Large intestine (tissue), 3 donors: ENCODE measurements around the gene RASA3. TPM values are rescaled to one million over a fixed set of nuclear protein-coding genes. Genes with fewer than 3 reads are reported as not detected.

Source experiments
- DNase-seq, 2 donors: peaks; one replicate each; pipeline versions ENCODE4 v3.0.0 to v3.0.0-alpha.2; 2013
- H3K27ac ChIP-seq: one replicate; pipeline ENCODE4 v1.5.1; 2013; ENCODE audit warnings: low read length
- H3K27me3 ChIP-seq: 2 replicates; pipeline ENCODE4 v1.6.1; 2013; ENCODE audit warnings: low read length; ENCODE audit not compliant: control insufficient read depth, insufficient read depth
- H3K36me3 ChIP-seq: 2 replicates; pipeline ENCODE4 v1.6.1; 2013; ENCODE audit warnings: low read length; ENCODE audit not compliant: control insufficient read depth, insufficient read depth
- H3K4me1 ChIP-seq: one replicate; pipeline ENCODE4 v1.6.1; 2013; ENCODE audit warnings: low read length; ENCODE audit not compliant: control insufficient read depth, insufficient read depth
- H3K4me3 ChIP-seq: one replicate; pipeline ENCODE4 v1.5.1; 2013; ENCODE audit warnings: low read length
- H3K9me3 ChIP-seq: one replicate; pipeline ENCODE4 v1.6.1; 2013; ENCODE audit warnings: mild to moderate bottlenecking, low read depth, low read length, moderate library complexity; ENCODE audit not compliant: control insufficient read depth
- WGBS: methylation state at CpG from one replicate; pipeline ENCODE4 v1.1.5; 2013; ENCODE audit warnings: low lambda C conversion rate; ENCODE audit not compliant: insufficient coverage; 5-methylcytosine and 5-hydroxymethylcytosine counted together
- polyA plus RNA-seq: library from polyadenylated mRNA; unstranded; fragments of 120-200 nt; gene quantifications from one replicate; pipeline ENCODE4 v1.2.1, GENCODE V29; 2013

RASA3 gene
- polyA plus RNA-seq, 1 donor = 8.3 TPM

GRCh38 chr13:114065926-114066774, 66.3 kb downstream of the RASA3 start:
- peaks cover 12% of the 10 kb centered on the region for H3K9me3 ChIP-seq
- peak overlapping the region; percentile 81 for H3K27ac ChIP-seq
- H3K4me1 ChIP-seq = peaks cover 26% of the 10 kb centered on the region
- H3K4me3 ChIP-seq = no peak overlapping the region
- no peak for DNase-seq
- no peaks in the 10 kb centered on the region for H3K27me3 ChIP-seq
- H3K36me3 ChIP-seq = peaks cover 2% of the 10 kb centered on the region
- no CpG with 5 or more reads among the region's 35 CpGs for WGBS

- H3K9me3 ChIP-seq = peaks cover 13% of the 10 kb centered on the region
- DNase-seq = peak; percentile 66 to 83
- peak overlapping the region; percentile 28 for H3K4me3 ChIP-seq
- WGBS = no CpG with 5 or more reads among the region's 25 CpGs
- peak overlapping the region; percentile 81 for H3K27ac ChIP-seq
- no peaks in the 10 kb centered on the region for H3K36me3 ChIP-seq
- peaks cover 26% of the 10 kb centered on the region for H3K4me1 ChIP-seq
- no peaks in the 10 kb centered on the region for H3K27me3 ChIP-seq
Observed at GRCh38 chr13:114065141-114065925, 67.1 kb downstream of the RASA3 start.

DNA sequence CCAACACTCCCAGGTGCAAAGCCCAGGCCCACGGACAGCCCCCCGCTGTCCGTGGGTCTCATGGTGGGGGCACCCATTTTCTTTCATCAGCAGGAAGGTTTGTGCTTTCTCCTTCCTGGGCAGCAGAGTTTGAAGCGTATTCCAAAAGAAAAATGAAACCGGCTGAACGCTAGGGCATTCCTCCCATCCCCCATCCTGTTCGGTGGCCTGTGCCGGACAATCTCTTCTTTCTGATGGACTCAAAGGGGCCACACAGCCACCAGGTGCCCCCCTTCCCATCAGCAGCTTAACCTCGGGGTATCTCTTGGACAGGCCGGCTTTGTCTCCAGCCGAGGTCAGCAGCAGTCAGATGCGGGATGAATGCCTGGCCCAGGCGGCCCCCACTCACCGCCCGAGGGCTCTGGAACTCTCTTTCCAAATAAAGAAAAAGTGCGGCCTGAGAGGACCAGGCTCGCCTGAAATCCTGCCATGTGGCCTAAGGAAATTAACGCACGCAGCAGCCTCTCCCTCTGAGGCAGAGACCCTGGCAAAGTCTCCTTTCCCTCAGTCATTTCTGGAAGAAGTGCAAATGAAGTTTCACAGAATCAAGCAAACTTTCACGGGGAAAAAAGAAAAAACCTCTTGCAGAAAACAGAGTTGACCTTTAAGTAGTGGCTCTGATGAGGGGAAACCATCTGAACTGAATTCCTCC, 67.8 kb downstream of the RASA3 start:
- no peak for DNase-seq
- Histone ChIP-seq H3K27ac (peak overlapping the region; percentile 81), H3K9me3 (peaks cover 11% of the 10 kb centered on the region), H3K27me3 (no peaks in the 10 kb centered on the region), H3K4me3 (no peak overlapping the region), H3K36me3 (no peaks in the 10 kb centered on the region), H3K4me1 (peaks cover 26% of the 10 kb centered on the region)
- WGBS = no CpG with 5 or more reads among the region's 20 CpGs

GRCh38 chr13:114063545-114064449, 68.6 kb downstream of the RASA3 start:
- DNase-seq = no peak
- Histone ChIP-seq H3K4me3 (no peak overlapping the region), H3K4me1 (peaks cover 25% of the 10 kb centered on the region), H3K27ac (peak overlapping the region; percentile 81), H3K9me3 (peaks cover 11% of the 10 kb centered on the region), H3K27me3 (no peaks in the 10 kb centered on the region), H3K36me3 (no peaks in the 10 kb centered on the region)
- WGBS = 100% methylated on average over 1 of the region's 22 CpGs

DNA sequence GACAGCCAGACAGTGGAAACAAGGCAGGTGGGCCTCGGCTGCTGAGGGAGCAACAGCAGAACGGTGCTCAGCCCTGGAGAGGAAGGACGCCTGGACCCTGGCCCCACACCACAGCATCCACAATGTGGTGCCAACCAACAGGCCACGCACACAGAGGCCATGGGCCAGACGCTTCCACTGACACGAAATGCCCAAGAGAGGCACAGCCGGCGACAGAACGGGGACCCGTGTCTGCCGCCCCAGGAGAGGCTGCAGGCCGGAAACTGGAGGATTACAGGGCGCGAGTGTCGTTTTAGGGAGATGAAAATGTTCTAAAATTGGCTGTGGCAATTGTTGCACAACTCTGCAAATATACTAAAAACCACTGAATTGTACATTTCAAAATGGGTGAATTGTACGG, 69.7 kb downstream of the RASA3 start:
- Histone ChIP-seq H3K9me3 (peaks cover 11% of the 10 kb centered on the region), H3K4me3 (no peak overlapping the region), H3K27ac (no peak overlapping the region), H3K27me3 (no peaks in the 10 kb centered on the region), H3K36me3 (no peaks in the 10 kb centered on the region), H3K4me1 (peaks cover 16% of the 10 kb centered on the region)
- DNase-seq = no peak
- WGBS = 98% methylated on average over 5 of the region's 16 CpGs

GRCh38 chr13:114062341-114062740, 70.1 kb downstream of the RASA3 start:
- Histone ChIP-seq H3K27ac (no peak overlapping the region), H3K27me3 (no peaks in the 10 kb centered on the region), H3K4me1 (peaks cover 16% of the 10 kb centered on the region), H3K4me3 (no peak overlapping the region), H3K36me3 (no peaks in the 10 kb centered on the region), H3K9me3 (peaks cover 11% of the 10 kb centered on the region)
- 90% methylated on average over 10 of the region's 34 CpGs for WGBS
- DNase-seq = no peak

DNA sequence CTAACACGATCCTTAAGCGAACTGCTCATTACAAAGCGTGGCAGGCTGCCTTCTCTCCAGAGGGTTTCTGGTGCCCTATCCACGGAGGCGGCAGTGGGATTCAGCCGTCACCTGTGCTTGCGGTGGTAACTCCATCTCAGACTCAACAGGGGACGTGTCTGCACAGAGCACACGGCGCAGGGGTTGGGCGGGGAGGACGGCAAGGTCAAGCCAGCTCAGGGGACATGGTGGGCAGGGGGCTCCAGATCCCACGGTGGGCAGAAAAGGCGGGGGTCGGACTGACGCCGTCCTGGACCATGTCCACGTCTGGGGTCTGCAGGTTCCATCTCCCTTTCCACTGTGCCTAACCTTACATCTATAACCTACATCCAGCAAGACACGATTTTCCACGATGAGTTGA, 70.7 kb downstream of the RASA3 start:
- peaks cover 11% of the 10 kb centered on the region for H3K9me3 ChIP-seq
- no peaks in the 10 kb centered on the region for H3K36me3 ChIP-seq
- no peak overlapping the region for H3K27ac ChIP-seq
- H3K27me3 ChIP-seq = no peaks in the 10 kb centered on the region
- no peak for DNase-seq
- no CpG with 5 or more reads among the region's 20 CpGs for WGBS
- H3K4me1 ChIP-seq = peaks cover 16% of the 10 kb centered on the region
- H3K4me3 ChIP-seq = no peak overlapping the region

DNA sequence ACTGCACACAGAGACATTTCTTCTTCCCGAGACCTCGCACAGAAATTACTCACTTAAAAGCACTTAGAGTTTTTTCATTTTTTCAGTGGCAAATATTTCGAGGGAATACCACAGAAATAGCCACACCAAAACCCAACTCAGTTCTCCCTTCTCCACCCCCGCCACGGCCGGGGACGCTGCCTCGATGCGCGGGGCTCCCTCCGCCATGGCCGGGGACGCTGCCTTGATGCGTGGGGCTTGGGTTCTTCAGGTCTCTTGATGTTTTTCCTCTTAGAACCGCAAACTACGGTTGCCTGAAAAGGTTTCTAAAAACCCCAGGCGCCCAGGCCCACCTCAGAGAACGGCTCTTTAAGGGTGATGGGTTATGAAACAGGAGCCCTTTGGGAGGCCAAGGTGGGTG, 71.4 kb downstream of the RASA3 start:
- Histone ChIP-seq H3K27ac (no peak overlapping the region), H3K27me3 (no peaks in the 10 kb centered on the region), H3K9me3 (peaks cover 7% of the 10 kb centered on the region), H3K36me3 (no peaks in the 10 kb centered on the region), H3K4me3 (no peak overlapping the region), H3K4me1 (peaks cover 16% of the 10 kb centered on the region)
- WGBS = 92% methylated on average over 2 of the region's 18 CpGs
- no peak for DNase-seq

DNA sequence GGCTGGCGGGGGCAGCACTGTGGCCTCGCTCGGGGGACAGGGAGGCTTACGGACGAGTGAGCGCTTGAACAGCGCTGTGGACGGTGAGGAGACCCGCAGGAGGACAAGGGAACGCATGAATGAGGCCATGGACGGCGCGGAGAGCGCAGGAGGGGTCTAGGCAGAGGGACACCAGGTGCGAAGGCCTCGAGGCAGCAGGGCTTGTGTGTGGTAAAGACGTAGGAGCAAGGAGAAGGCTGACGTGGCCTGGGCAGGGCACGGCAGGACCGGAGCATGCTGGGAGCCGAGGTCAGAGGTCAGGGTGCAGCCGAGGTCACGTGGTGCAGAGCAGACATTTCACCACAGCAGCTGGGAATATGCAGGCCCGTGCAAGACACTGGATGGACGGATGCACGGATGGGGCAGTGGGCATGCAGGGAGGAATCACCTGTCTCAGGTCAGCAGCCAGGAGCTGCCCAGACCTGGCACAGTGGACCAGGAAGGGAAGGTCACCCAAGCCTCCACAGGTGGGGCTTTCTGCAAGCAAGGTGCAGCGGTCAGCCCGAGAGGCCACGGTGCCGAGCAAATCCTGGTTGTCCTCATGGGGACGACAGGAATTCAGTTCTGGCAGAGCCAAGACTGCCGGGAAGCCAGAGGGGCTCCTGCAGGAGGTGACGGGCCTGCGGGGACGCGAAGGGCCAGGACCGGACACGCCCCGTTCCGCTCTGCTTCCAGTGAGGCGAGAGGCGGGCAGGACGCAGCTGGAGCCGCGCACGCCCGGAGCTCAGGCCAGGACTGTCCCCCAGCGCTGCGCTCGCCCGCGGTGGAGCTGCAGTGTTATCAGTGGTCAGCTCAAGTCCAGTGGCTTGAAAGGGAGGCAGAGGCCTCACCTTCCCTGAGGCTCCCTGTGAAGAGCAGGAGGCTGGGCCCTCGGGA, 72.2 kb downstream of the RASA3 start:
- Histone ChIP-seq H3K27me3 (no peaks in the 10 kb centered on the region), H3K27ac (no peak overlapping the region), H3K4me1 (peaks cover 10% of the 10 kb centered on the region), H3K4me3 (no peak overlapping the region), H3K36me3 (peaks cover 4% of the 10 kb centered on the region), H3K9me3 (peaks cover 7% of the 10 kb centered on the region)
- WGBS = 100% methylated on average over 5 of the region's 53 CpGs
- no peak for DNase-seq
